OCI-LY7 (cell line): Measurements from ENCODE around the gene FKBP14. TPM values are rescaled to one million over a fixed set of nuclear protein-coding genes. Genes with fewer than 3 reads are reported as not detected.

Experiments
- total RNA-seq, 2 experiments: library from RNA; depleted of rRNA in 1 of 2; stranded (reverse); fragments of >200 nt in 1 of 2; shearing (Covaris generic) in 1 of 2; gene quantifications; 2 replicates each; pipeline ENCODE4 v1.2.3, GENCODE V29; 2014 to 2022

The FKBP14 gene
- total RNA-seq, 2 experiments from 2014 or later = 5.3 to 15.9 TPM

Other genes starting within 250 kb of the FKBP14 start
- 0.10 TPM in 1 of 2 replicates, not detected in the other for gene WIPF3, start 220.2 kb downstream of the FKBP14 start, total RNA-seq (2014; rRNA removed; shearing (Covaris generic))
- not detected in 2 replicates for gene WIPF3, start 220.2 kb downstream of the FKBP14 start, total RNA-seq (2022)
- 32.5 and 37.1 TPM in 2 replicates for gene SCRN1, start 36.9 kb downstream of the FKBP14 start, total RNA-seq (2014; rRNA removed; shearing (Covaris generic))
- 58.3 and 62.7 TPM in 2 replicates for gene SCRN1, start 36.9 kb downstream of the FKBP14 start, total RNA-seq (2022)
- 10.2 and 11.0 TPM in 2 replicates for gene PLEKHA8, start 1.7 kb upstream of the FKBP14 start, total RNA-seq (2014; rRNA removed; shearing (Covaris generic))
- gene PLEKHA8, start 1.7 kb upstream of the FKBP14 start, total RNA-seq (2022) = 27.9 and 31.7 TPM in 2 replicates
- gene MTURN, start 108.3 kb upstream of the FKBP14 start, total RNA-seq (2014; rRNA removed; shearing (Covaris generic)) = 1.7 and 2.9 TPM in 2 replicates
- gene MTURN, start 108.3 kb upstream of the FKBP14 start, total RNA-seq (2022) = 3.3 and 4.1 TPM in 2 replicates